ENCODE data around the gene STAC3. TPM values are rescaled to one million over a fixed set of nuclear protein-coding genes. Genes with fewer than 3 reads are reported as not detected.

STAC3 gene
- total and polyA plus RNA-seq, 10 of the 15 experiments (the other 5 are each of a cell fraction or from before 2014, with no cell fraction given), result 0.49 to 9.9 (median 3.8) TPM

DNA sequence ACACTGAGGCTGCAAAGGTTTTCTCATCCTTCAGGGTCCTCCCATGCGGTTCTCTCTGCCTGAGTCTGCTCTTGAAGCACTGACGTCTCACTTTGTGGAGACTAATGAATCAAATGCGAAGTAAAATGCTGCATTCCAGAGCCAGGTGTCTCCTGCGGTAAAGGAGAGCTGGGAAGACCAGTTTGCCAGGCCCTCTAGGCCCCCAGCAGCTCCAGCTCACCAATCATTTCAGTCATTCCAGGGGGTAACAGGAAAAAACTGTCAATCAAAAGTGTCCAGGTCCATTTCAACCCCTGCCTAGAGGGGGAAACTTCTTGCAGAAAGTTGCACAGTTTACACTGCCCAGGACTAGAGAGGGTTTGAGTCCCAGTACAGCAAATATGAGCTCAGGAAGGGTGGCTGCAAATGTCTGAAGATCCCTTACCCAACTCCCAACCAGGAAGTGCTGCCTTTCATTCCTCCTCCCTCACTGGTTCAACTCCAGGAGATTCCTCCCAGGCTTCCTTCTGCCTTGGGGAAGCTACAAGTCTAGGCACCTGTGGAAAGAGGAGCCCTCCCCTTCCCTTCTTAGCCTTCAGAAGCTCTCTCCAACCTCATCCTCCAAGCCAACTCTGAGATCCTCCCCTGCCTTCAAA, 37.1 kb downstream of the STAC3 start:
- no TSS peak for BruUV-seq (replicated peaks)
- no peaks in the 10 kb centered on the region for H3K79me2 ChIP-seq (ENCODE audit: control insufficient read depth, insufficient read depth, low read length)
- H3K4me3 ChIP-seq, result no peak overlapping the region
- RAD21 ChIA-PET (ENCODE audit: unreplicated experiment), result interaction anchor here (0.7 to 3.6 kb wide), 13 partner anchors 9 to 342 kb away, joined by 3 to 35 read pairs (median 7); partner anchors contain the start of genes INHBE and SHMT2
- H3K9me3 ChIP-seq (replicated peaks; ENCODE audit: control insufficient read depth, insufficient read depth, low read length), result no peaks in the 10 kb centered on the region
- in situ Hi-C loops (cut with MboI) (loop anchor here (5.0 kb wide), 1 partner anchor 33 kb away; no protein-coding TSS in a partner anchor), intact Hi-C loops (cut with micrococcal nuclease; ENCODE audit: unreplicated experiment) (loop anchor here (1.0 kb wide), 2 partner anchors 25 to 29 kb away; no protein-coding TSS in a partner anchor)
- H3K36me3 ChIP-seq (ENCODE audit: control insufficient read depth in 2 of 2, insufficient read depth in 2 of 2, low read length in 1 of 2), result no peaks in the 10 kb centered on the region
- H3K4me2 ChIP-seq (ENCODE audit: control insufficient read depth, insufficient read depth), result no peak overlapping the region
- FAIRE-seq (no peak), ATAC-seq (no peak), DNase-seq (ENCODE audit: low read depth, low spot score) (no peak)
- no peaks in the 10 kb centered on the region for H4K20me1 ChIP-seq (ENCODE audit: control insufficient read depth, insufficient read depth)
- WGBS (ENCODE audit: insufficient coverage, insufficient replicate concordance, low lambda C conversion rate, missing lambda C conversion rate), result 30% methylated on average over 4 of the region's 4 CpGs
- SMC1A ChIA-PET (ENCODE audit: uncharacterized antibody, unreplicated experiment), result interaction anchor here (0.7 to 4.2 kb wide), 18 partner anchors 9 to 255 kb away, joined by 3 to 55 read pairs (median 4); partner anchors contain the start of genes GLI1, INHBE and SHMT2
- POLR2A ChIA-PET, result interaction anchor here (0.7 to 1.9 kb wide), 7 partner anchors 14 to 567 kb away, joined by 3 to 12 read pairs (median 5); partner anchors contain the start of gene SHMT2
- TF ChIP-seq, protein P1, sequence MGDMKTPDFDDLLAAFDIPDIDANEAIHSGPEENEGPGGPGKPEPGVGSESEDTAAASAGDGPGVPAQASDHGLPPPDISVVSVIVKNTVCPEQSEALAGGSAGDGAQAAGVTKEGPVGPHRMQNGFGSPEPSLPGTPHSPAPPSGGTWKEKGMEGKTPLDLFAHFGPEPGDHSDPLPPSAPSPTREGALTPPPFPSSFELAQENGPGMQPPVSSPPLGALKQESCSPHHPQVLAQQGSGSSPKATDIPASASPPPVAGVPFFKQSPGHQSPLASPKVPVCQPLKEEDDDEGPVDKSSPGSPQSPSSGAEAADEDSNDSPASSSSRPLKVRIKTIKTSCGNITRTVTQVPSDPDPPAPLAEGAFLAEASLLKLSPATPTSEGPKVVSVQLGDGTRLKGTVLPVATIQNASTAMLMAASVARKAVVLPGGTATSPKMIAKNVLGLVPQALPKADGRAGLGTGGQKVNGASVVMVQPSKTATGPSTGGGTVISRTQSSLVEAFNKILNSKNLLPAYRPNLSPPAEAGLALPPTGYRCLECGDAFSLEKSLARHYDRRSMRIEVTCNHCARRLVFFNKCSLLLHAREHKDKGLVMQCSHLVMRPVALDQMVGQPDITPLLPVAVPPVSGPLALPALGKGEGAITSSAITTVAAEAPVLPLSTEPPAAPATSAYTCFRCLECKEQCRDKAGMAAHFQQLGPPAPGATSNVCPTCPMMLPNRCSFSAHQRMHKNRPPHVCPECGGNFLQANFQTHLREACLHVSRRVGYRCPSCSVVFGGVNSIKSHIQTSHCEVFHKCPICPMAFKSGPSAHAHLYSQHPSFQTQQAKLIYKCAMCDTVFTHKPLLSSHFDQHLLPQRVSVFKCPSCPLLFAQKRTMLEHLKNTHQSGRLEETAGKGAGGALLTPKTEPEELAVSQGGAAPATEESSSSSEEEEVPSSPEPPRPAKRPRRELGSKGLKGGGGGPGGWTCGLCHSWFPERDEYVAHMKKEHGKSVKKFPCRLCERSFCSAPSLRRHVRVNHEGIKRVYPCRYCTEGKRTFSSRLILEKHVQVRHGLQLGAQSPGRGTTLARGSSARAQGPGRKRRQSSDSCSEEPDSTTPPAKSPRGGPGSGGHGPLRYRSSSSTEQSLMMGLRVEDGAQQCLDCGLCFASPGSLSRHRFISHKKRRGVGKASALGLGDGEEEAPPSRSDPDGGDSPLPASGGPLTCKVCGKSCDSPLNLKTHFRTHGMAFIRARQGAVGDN (IDR thresholded peaks at IDR 0.05), result no peak
- TF ChIP-seq RB1 (IDR thresholded peaks at IDR 0.05; ENCODE audit: borderline replicate concordance) (no peak), KAT2A (conservative IDR thresholded peaks at IDR 0.05; ENCODE audit: control insufficient read depth, low read depth, low read length) (no peak)
- TF ChIP-seq, protein P2, sequence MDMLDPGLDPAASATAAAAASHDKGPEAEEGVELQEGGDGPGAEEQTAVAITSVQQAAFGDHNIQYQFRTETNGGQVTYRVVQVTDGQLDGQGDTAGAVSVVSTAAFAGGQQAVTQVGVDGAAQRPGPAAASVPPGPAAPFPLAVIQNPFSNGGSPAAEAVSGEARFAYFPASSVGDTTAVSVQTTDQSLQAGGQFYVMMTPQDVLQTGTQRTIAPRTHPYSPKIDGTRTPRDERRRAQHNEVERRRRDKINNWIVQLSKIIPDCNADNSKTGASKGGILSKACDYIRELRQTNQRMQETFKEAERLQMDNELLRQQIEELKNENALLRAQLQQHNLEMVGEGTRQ (IDR thresholded peaks at IDR 0.05; ENCODE audit: borderline replicate concordance, low read depth, low read length), result no peak
- TF ChIP-seq, protein P3, sequence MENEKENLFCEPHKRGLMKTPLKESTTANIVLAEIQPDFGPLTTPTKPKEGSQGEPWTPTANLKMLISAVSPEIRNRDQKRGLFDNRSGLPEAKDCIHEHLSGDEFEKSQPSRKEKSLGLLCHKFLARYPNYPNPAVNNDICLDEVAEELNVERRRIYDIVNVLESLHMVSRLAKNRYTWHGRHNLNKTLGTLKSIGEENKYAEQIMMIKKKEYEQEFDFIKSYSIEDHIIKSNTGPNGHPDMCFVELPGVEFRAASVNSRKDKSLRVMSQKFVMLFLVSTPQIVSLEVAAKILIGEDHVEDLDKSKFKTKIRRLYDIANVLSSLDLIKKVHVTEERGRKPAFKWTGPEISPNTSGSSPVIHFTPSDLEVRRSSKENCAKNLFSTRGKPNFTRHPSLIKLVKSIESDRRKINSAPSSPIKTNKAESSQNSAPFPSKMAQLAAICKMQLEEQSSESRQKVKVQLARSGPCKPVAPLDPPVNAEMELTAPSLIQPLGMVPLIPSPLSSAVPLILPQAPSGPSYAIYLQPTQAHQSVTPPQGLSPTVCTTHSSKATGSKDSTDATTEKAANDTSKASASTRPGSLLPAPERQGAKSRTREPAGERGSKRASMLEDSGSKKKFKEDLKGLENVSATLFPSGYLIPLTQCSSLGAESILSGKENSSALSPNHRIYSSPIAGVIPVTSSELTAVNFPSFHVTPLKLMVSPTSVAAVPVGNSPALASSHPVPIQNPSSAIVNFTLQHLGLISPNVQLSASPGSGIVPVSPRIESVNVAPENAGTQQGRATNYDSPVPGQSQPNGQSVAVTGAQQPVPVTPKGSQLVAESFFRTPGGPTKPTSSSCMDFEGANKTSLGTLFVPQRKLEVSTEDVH (IDR thresholded peaks at IDR 0.05; ENCODE audit: low read depth, partially characterized antibody), result no peak
- TF ChIP-seq, protein P4, sequence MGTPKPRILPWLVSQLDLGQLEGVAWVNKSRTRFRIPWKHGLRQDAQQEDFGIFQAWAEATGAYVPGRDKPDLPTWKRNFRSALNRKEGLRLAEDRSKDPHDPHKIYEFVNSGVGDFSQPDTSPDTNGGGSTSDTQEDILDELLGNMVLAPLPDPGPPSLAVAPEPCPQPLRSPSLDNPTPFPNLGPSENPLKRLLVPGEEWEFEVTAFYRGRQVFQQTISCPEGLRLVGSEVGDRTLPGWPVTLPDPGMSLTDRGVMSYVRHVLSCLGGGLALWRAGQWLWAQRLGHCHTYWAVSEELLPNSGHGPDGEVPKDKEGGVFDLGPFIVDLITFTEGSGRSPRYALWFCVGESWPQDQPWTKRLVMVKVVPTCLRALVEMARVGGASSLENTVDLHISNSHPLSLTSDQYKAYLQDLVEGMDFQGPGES (IDR thresholded peaks at IDR 0.05), result no peak
- H3K4me1 ChIP-seq (ENCODE audit: control insufficient read depth, insufficient read depth, low read length), result peaks cover 13% of the 10 kb centered on the region
- H3K27me3 ChIP-seq (replicated peaks in 1 of 2; ENCODE audit: control insufficient read depth in 2 of 2, insufficient read depth in 2 of 2, low read length in 1 of 2), result peaks cover 20 to 23% of the 10 kb centered on the region in 2 experiments
- CTCF ChIA-PET, result interaction anchor here (0.6 to 4.7 kb wide), 35 partner anchors 9 to 401 kb away, joined by 3 to 271 read pairs (median 4); partner anchors contain the start of genes GLI1, INHBE, LRP1 and NEMP1
- H2AFZ ChIP-seq (ENCODE audit: control insufficient read depth, low read depth, low read length), result no peak overlapping the region
- no peak overlapping the region for H3K9ac ChIP-seq (ENCODE audit: control insufficient read depth, insufficient read depth, low read length)
- no peak overlapping the region for H3K27ac ChIP-seq (ENCODE audit: control insufficient read depth, insufficient read depth)

Data from GM12878 (cell line).